Activated CD4-positive, alpha-beta memory T cell treated with anti-CD3 and anti-CD28 coated beads for 36 hours (primary cell): ENCODE measurements around the gene RASGRF2. TPM values are rescaled to one million over a fixed set of nuclear protein-coding genes. Genes with fewer than 3 reads are reported as not detected.
"Not testable (repeated sequence)": the region's sequence is repeated elsewhere in the genome, so short reads cannot be mapped to it uniquely, and the experiment has no call there.

Experiments used
- CTCF ChIA-PET: fragments of 350-600 bp; sonication (Branson Sonifier 250); formaldehyde crosslinking; loops from one replicate; lab custom pipeline; 2021; ENCODE audit warnings: antibody characterized with exemption, inconsistent platforms; lab: Charles Lee
- POLR2A ChIA-PET: fragments of 350-600 bp; sonication (Branson Sonifier 250); formaldehyde crosslinking; loops from one replicate; lab custom pipeline; 2021; ENCODE audit warnings: antibody characterized with exemption; lab: Charles Lee
- DNase-seq: peaks from one replicate; pipeline ENCODE4 v3.0.0-alpha.2; 2020
- H3K27ac Mint-ChIP-seq: one replicate; pipeline ENCODE4 v1.8.0; 2021; ENCODE audit warnings: mixed read lengths
- H3K27me3 Mint-ChIP-seq: one replicate; pipeline ENCODE4 v1.8.0; 2021; ENCODE audit warnings: mixed read lengths
- H3K36me3 Mint-ChIP-seq: one replicate; pipeline ENCODE4 v1.8.0; 2021; ENCODE audit warnings: mixed read lengths
- H3K4me1 Mint-ChIP-seq: one replicate; pipeline ENCODE4 v1.8.0; 2021; ENCODE audit warnings: low read depth, mixed read lengths
- H3K4me3 Mint-ChIP-seq: one replicate; pipeline ENCODE4 v1.8.0; 2021; ENCODE audit warnings: mild to moderate bottlenecking, mixed read lengths
- H3K9me3 Mint-ChIP-seq: one replicate; pipeline ENCODE4 v1.8.0; 2021; ENCODE audit warnings: mixed read lengths
- intact Hi-C: fragments of 100-400 bp; cut with micrococcal nuclease; formaldehyde crosslinking; loops from one replicate; pipeline ENCODE4 v1.15.1; 2023
- total RNA-seq, 2 experiments: library from RNA; stranded (reverse); gene quantifications; one replicate each; pipeline ENCODE4 v1.2.3, GENCODE V29; 2021

RASGRF2 gene
- total RNA-seq, 2 experiments from 2014 or later, result 7.6 to 8.6 TPM

- DNase-seq, result no peak
- Mint-ChIP-seq H3K4me1 (peaks cover 2% of the 10 kb centered on the region), H3K27ac (no peak overlapping the region), H3K4me3 (no peak overlapping the region), H3K27me3 (no peaks in the 10 kb centered on the region), H3K36me3 (peaks cover 22% of the 10 kb centered on the region), H3K9me3 (peaks cover 19% of the 10 kb centered on the region)
- intact Hi-C loops, result no loop called here
- ChIA-PET CTCF (interaction anchor here (1.5 kb wide), 1 partner anchor 61 kb away, joined by 3 read pairs; no protein-coding TSS in a partner anchor), POLR2A (interaction anchor here (0.6 kb wide), 1 partner anchor 719 kb away, joined by 4 read pairs; no protein-coding TSS in a partner anchor)
Measured at GRCh38 chr5:81256766-81257165, 296.6 kb downstream of the RASGRF2 start.

DNA sequence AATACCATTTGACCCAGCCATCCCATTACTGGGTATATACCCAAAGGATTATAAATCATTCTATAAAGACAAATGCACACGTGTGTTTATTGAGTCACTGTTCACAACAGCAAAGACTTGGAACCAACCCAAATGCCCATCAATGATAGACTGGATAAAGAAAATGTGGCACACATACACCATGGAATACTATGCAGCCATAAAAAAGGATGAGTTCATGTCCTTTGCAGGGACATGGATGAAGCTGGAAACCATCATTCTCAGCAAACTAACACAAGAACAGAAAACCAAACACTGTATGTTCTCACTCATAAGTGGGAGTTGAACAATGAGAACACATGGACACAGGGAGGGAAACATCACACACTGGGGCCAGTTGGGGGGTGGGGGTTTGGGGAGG, 302.6 kb downstream of the RASGRF2 start:
- CTCF ChIA-PET, DNase-seq, H3K4me1 Mint-ChIP-seq, H3K27me3 Mint-ChIP-seq, POLR2A ChIA-PET, H3K4me3 Mint-ChIP-seq, intact Hi-C loops, H3K27ac Mint-ChIP-seq: not testable (repeated sequence)
- Mint-ChIP-seq H3K36me3 (peaks cover 44% of the 10 kb centered on the region), H3K9me3 (peaks cover 36% of the 10 kb centered on the region)

DNA sequence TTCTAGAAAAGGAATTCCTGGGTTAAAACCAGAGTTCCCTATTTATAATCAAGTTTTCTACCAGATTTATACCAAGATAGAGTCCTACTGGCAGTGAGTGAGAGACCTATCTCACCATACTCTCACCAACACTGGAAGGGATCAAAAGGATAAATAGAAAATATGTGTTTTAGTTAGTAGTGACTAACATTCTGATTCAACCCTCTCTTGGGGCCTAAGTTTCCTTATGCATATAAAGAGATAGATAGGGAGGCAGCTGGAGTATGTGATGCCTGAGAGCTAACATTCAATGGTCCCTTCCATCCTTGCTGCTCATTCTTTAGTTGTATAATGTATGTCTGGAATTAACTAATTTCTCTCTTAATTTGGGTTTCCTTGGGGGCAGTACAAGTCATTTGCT, 304.9 kb downstream of the RASGRF2 start:
- POLR2A ChIA-PET, result no interaction called here
- no peak overlapping the region for H3K27ac Mint-ChIP-seq
- CTCF ChIA-PET, result interaction anchor here (0.7 kb wide), 1 partner anchor 99 kb away, joined by 3 read pairs; no protein-coding TSS in a partner anchor
- no peak overlapping the region for H3K4me3 Mint-ChIP-seq
- intact Hi-C loops, result no loop called here
- H3K4me1 Mint-ChIP-seq, result no peaks in the 10 kb centered on the region
- H3K27me3 Mint-ChIP-seq, result no peaks in the 10 kb centered on the region
- H3K9me3 Mint-ChIP-seq, result peaks cover 30% of the 10 kb centered on the region
- H3K36me3 Mint-ChIP-seq, result peaks cover 36% of the 10 kb centered on the region
- DNase-seq, result no peak

GRCh38 chr5:81268521-81269196, 308.5 kb downstream of the RASGRF2 start:
- Mint-ChIP-seq H3K36me3 (peaks cover 34% of the 10 kb centered on the region), H3K27me3 (no peaks in the 10 kb centered on the region), H3K27ac (no peak overlapping the region), H3K4me1 (peaks cover 7% of the 10 kb centered on the region), H3K4me3 (no peak overlapping the region), H3K9me3 (peaks cover 23% of the 10 kb centered on the region)
- POLR2A ChIA-PET, result no interaction called here
- intact Hi-C loops, result no loop called here
- CTCF ChIA-PET, result interaction anchor here (1.5 kb wide), 1 partner anchor 31 kb away, joined by 5 read pairs; no protein-coding TSS in a partner anchor
- no peak for DNase-seq

GRCh38 chr5:81269751-81270393, 309.7 kb downstream of the RASGRF2 start:
- ChIA-PET POLR2A (no interaction called here), CTCF (interaction anchor here (0.5 to 1.5 kb wide), 2 partner anchors 30 to 480 kb away, joined by 3 to 5 read pairs; no protein-coding TSS in a partner anchor)
- Mint-ChIP-seq H3K27ac (no peak overlapping the region), H3K4me1 (peaks cover 7% of the 10 kb centered on the region), H3K36me3 (peaks cover 37% of the 10 kb centered on the region), H3K27me3 (no peaks in the 10 kb centered on the region), H3K9me3 (peaks cover 35% of the 10 kb centered on the region), H3K4me3 (no peak overlapping the region)
- intact Hi-C loops, result no loop called here
- DNase-seq, result no peak

DNA sequence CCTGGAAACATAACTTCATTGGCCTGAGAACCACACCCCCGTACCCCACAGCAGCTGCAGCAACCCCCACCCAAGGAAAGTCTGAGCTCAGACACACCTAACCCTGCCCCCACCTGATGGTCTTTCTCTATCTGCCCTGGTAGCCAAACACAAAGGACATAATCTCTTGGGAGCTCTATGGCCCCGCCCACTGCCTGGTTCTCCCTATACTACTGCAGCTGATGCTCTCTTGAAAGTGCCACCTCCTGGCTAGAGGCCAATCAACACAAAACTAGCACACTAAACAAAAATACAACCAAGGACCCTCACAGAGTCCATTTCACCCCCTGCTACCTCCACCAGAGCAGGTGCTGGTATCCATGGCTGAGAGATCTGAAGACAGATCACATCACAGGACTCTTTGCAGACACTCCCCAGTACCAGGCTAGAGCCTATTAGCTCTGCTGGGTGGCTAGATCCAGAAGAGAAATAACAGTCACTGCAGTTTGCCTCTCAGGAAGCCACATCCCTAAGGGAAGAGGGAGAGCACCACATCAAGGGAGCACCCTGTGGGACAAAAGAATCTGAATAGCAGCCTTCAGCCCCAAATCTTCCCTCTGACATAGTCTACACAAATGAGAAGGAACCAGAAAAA, 310.3 kb downstream of the RASGRF2 start:
- H3K27ac Mint-ChIP-seq, H3K4me1 Mint-ChIP-seq, POLR2A ChIA-PET, H3K27me3 Mint-ChIP-seq, intact Hi-C loops, H3K4me3 Mint-ChIP-seq, DNase-seq: not testable (repeated sequence)
- peaks cover 41% of the 10 kb centered on the region for H3K9me3 Mint-ChIP-seq
- H3K36me3 Mint-ChIP-seq, result peaks cover 43% of the 10 kb centered on the region
- CTCF ChIA-PET, result interaction anchor here (0.5 to 1.5 kb wide), 2 partner anchors 29 to 479 kb away, joined by 3 to 5 read pairs; no protein-coding TSS in a partner anchor
